ENCODE measurements around the gene PLIN5.

The PLIN5 gene

DNA sequence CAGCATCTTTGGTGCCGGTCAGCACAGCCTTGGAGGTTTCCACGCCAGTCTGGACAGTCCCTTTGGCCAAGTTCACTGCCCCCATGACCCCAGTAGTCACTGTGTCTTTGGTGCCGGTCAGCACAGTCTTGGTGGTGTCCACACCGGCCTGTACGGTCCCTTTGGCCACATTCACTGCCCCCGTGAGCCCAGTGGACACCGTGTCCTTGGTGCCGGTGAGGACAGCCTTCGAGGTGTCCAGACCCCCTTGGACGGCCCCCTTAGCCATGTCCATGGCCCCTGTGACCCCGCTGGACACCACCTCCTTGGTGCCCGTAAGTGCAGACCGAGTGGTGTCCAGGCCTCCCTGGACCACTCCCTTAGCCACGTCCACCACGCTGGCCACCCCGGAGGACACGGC, 21.8 kb downstream of the PLIN5 start:
- DNase-seq (ENCODE audit: low read depth in 1 of 2, low spot score in 1 of 2) = no peak
- TF ChIP-seq, protein P1, sequence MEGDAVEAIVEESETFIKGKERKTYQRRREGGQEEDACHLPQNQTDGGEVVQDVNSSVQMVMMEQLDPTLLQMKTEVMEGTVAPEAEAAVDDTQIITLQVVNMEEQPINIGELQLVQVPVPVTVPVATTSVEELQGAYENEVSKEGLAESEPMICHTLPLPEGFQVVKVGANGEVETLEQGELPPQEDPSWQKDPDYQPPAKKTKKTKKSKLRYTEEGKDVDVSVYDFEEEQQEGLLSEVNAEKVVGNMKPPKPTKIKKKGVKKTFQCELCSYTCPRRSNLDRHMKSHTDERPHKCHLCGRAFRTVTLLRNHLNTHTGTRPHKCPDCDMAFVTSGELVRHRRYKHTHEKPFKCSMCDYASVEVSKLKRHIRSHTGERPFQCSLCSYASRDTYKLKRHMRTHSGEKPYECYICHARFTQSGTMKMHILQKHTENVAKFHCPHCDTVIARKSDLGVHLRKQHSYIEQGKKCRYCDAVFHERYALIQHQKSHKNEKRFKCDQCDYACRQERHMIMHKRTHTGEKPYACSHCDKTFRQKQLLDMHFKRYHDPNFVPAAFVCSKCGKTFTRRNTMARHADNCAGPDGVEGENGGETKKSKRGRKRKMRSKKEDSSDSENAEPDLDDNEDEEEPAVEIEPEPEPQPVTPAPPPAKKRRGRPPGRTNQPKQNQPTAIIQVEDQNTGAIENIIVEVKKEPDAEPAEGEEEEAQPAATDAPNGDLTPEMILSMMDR (IDR thresholded peaks at IDR 0.05; ENCODE audit: insufficient read depth, low read length) = no peak
- TF ChIP-seq POLR2AphosphoS5 (IDR thresholded peaks at IDR 0.05; ENCODE audit: low read depth) = no peak
- no peak for TF ChIP-seq GABPA (IDR thresholded peaks at IDR 0.05; ENCODE audit: low read depth)
- TF ChIP-seq, protein P2, sequence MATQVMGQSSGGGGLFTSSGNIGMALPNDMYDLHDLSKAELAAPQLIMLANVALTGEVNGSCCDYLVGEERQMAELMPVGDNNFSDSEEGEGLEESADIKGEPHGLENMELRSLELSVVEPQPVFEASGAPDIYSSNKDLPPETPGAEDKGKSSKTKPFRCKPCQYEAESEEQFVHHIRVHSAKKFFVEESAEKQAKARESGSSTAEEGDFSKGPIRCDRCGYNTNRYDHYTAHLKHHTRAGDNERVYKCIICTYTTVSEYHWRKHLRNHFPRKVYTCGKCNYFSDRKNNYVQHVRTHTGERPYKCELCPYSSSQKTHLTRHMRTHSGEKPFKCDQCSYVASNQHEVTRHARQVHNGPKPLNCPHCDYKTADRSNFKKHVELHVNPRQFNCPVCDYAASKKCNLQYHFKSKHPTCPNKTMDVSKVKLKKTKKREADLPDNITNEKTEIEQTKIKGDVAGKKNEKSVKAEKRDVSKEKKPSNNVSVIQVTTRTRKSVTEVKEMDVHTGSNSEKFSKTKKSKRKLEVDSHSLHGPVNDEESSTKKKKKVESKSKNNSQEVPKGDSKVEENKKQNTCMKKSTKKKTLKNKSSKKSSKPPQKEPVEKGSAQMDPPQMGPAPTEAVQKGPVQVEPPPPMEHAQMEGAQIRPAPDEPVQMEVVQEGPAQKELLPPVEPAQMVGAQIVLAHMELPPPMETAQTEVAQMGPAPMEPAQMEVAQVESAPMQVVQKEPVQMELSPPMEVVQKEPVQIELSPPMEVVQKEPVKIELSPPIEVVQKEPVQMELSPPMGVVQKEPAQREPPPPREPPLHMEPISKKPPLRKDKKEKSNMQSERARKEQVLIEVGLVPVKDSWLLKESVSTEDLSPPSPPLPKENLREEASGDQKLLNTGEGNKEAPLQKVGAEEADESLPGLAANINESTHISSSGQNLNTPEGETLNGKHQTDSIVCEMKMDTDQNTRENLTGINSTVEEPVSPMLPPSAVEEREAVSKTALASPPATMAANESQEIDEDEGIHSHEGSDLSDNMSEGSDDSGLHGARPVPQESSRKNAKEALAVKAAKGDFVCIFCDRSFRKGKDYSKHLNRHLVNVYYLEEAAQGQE (IDR thresholded peaks at IDR 0.05; ENCODE audit: insufficient replicate concordance, low read depth) = no peak
- TF ChIP-seq SPI1 (IDR thresholded peaks at IDR 0.05; ENCODE audit: borderline replicate concordance, low read depth) = no peak
- Histone ChIP-seq H3K27me3 (ENCODE audit: insufficient read depth, poor library complexity, severe bottlenecking) (no peaks in the 10 kb centered on the region), H3K27ac (replicated peaks) (no peak overlapping the region), H3K4me3 (replicated peaks; ENCODE audit: insufficient read depth, low read length) (no peak overlapping the region)

DNA sequence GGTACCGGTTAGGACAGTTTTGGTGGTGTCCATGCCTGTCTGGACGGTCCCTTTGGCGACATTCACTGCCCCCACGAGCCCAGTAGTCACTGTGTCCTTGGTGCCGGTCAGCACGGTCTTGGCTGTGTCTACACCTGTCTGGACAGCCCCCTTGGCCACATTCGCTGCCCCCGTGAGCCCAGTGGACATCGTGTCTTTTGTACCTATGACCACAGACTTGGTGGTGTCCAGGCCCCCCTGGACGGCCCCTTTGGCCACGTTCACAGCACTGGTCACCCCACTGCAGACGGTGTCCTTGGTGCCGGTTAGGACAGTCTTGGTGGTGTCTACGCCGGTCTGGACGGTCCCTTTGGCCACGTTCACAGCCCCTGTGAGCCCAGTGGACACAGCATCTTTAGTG, 23.0 kb downstream of the PLIN5 start:
- no peak for DNase-seq (ENCODE audit: low read depth in 1 of 2, low spot score in 1 of 2)
- H3K27ac ChIP-seq (replicated peaks) = no peak overlapping the region
- H3K27me3 ChIP-seq (ENCODE audit: insufficient read depth, poor library complexity, severe bottlenecking) = no peaks in the 10 kb centered on the region
- H3K4me3 ChIP-seq (replicated peaks; ENCODE audit: insufficient read depth, low read length) = no peak overlapping the region
- TF ChIP-seq SPI1 (IDR thresholded peaks at IDR 0.05; ENCODE audit: borderline replicate concordance, low read depth) (no peak), GABPA (IDR thresholded peaks at IDR 0.05; ENCODE audit: low read depth) (no peak), POLR2AphosphoS5 (IDR thresholded peaks at IDR 0.05; ENCODE audit: low read depth) (no peak)
- TF ChIP-seq, protein P2 (IDR thresholded peaks at IDR 0.05; ENCODE audit: insufficient replicate concordance, low read depth) = no peak
- TF ChIP-seq, protein P1 (IDR thresholded peaks at IDR 0.05; ENCODE audit: insufficient read depth, low read length) = no peak

DNA sequence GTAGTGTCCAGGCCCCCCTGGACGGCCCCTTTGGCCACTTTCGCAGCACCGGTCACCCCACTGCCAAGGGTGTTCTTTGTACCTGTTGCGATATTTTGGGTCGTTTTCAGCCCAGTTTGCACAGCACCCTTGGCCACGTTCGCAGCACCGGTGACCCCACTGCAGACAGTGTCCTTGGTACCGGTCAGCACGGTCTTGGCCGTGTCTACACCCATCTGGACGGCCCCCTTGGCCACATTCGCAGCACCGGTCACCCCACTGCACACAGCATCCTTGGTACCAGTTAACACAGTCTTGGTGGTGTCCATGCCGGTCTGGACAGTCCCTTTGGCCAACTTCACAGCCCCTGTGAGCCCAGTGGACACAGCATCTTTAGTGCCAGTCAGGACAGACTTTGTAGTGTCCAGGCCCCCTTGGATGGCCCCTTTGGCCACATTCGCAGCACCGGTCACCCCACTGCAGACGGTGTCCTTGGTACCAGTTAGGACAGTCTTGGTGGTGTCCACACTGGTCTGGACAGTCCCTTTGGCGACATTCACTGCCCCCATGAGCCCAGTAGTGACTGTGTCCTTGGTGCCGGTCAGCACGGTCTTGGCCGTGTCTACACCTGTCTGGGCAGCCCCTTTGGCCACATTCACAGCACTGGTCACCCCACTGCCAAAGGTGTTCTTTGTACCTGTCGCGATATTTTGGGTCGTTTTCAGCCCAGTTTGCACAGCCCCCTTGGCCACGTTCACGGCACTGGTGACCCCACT, 23.5 kb downstream of the PLIN5 start:
- no peaks in the 10 kb centered on the region for H3K27me3 ChIP-seq (ENCODE audit: insufficient read depth, poor library complexity, severe bottlenecking)
- no peak for DNase-seq (ENCODE audit: low read depth in 1 of 2, low spot score in 1 of 2)
- TF ChIP-seq POLR2AphosphoS5 (IDR thresholded peaks at IDR 0.05; ENCODE audit: low read depth) (no peak), GABPA (IDR thresholded peaks at IDR 0.05; ENCODE audit: low read depth) (no peak), SPI1 (IDR thresholded peaks at IDR 0.05; ENCODE audit: borderline replicate concordance, low read depth) (no peak)
- TF ChIP-seq, protein P1 (IDR thresholded peaks at IDR 0.05; ENCODE audit: insufficient read depth, low read length) = no peak
- TF ChIP-seq, protein P2 (IDR thresholded peaks at IDR 0.05; ENCODE audit: insufficient replicate concordance, low read depth) = no peak

More for the DNA sequence above, 23.5 kb downstream of the PLIN5 start:
- no peak overlapping the region for H3K27ac ChIP-seq (replicated peaks)
- no peak overlapping the region for H3K4me3 ChIP-seq (replicated peaks; ENCODE audit: insufficient read depth, low read length)

All from HL-60 (cell line).